Midbrain (tissue), 1 donor: Measurements from ENCODE around the gene CCDC50.
A peak's percentile ranks its signal among the peaks of the same experiment; 100 is the strongest.

Experiments used
- DNase-seq: peaks from one replicate; lab custom pipeline; 2025; lab: John Stamatoyannopoulos, UW

CCDC50 gene

GRCh38 chr3:191316876-191317603, 12.2 kb upstream of the CCDC50 start:
- no peak for DNase-seq

GRCh38 chr3:191320316-191320715, 8.9 kb upstream of the CCDC50 start:
- DNase-seq, result no peak

- no peak for DNase-seq
Measured at GRCh38 chr3:191321019-191321767, 8.0 kb upstream of the CCDC50 start.

GRCh38 chr3:191324936-191325335, 4.3 kb upstream of the CCDC50 start:
- DNase-seq, result no peak

GRCh38 chr3:191327526-191327925, 1.7 kb upstream of the CCDC50 start:
- no peak for DNase-seq

- no peak for DNase-seq
Measured at GRCh38 chr3:191328383-191328961, 722 bp upstream of the CCDC50 start.

GRCh38 chr3:191329654-191330529, 698 bp downstream of the CCDC50 start, which contains the start of gene UTS2B:
Gene UTS2B, minus strand, starts transcription at chr3:191330526. Its CDS starts 48,337 bp downstream, at chr3:191282189.
- peak; percentile 70 for DNase-seq

- DNase-seq, result no peak
Measured at GRCh38 chr3:191330530-191331048, 1.4 kb downstream of the CCDC50 start.

- no peak for DNase-seq
Measured at GRCh38 chr3:191331388-191331787, 2.2 kb downstream of the CCDC50 start.

GRCh38 chr3:191333298-191333880, 4.2 kb downstream of the CCDC50 start:
- DNase-seq, result no peak

GRCh38 chr3:191334346-191334893, 5.2 kb downstream of the CCDC50 start:
- no peak for DNase-seq

GRCh38 chr3:191336833-191337232, 7.6 kb downstream of the CCDC50 start:
- no peak for DNase-seq

- DNase-seq, result no peak
Measured at GRCh38 chr3:191338177-191338488, 8.9 kb downstream of the CCDC50 start.

GRCh38 chr3:191339316-191339917, 10.2 kb downstream of the CCDC50 start:
- DNase-seq, result no peak

GRCh38 chr3:191340351-191340750, 11.2 kb downstream of the CCDC50 start:
- DNase-seq, result no peak

- DNase-seq, result no peak
Measured at GRCh38 chr3:191340966-191341365, 11.8 kb downstream of the CCDC50 start.

- no peak for DNase-seq
Measured at GRCh38 chr3:191342006-191342405, 12.8 kb downstream of the CCDC50 start.

GRCh38 chr3:191342411-191342810, 13.2 kb downstream of the CCDC50 start:
- DNase-seq, result peak; percentile 17

GRCh38 chr3:191343115-191343514, 13.9 kb downstream of the CCDC50 start:
- DNase-seq, result no peak

GRCh38 chr3:191343913-191344312, 14.7 kb downstream of the CCDC50 start:
- no peak for DNase-seq

- no peak for DNase-seq
Measured at GRCh38 chr3:191345334-191345733, 16.1 kb downstream of the CCDC50 start.
